Psoas muscle (tissue), 8 donors: Measurements from ENCODE around the gene ZMIZ1. TPM values are rescaled to one million over a fixed set of nuclear protein-coding genes. Genes with fewer than 3 reads are reported as not detected.
A peak's percentile ranks its signal among the peaks of the same experiment; 100 is the strongest.

ENCODE experiments used
- ATAC-seq, 4 donors: fragments of 200-7000 bp; cut with Tn5 transposase; one replicate each; pipeline ENCODE4 v1.9.1; 2020; ENCODE audit warnings: moderate library complexity in 3 of 4, mild to moderate bottlenecking in 2 of 4
- DNase-seq, 2 donors: peaks; one replicate each; pipeline ENCODE4 v3.0.0-alpha.2; 2020
- H3K27ac ChIP-seq: fragments of 200-600 bp; one replicate; pipeline ENCODE4 v1.8.0; 2022
- H3K27me3 ChIP-seq, 3 donors: fragments of 200-600 bp in 1 of 3; one replicate each; pipeline versions ENCODE4 v1.6.1 to v1.8.0; 2013 to 2022; ENCODE audit warnings: low read length in 2 of 3, mild to moderate bottlenecking in 2 of 3, moderate library complexity in 1 of 3; ENCODE audit not compliant: insufficient read depth in 3 of 3
- H3K36me3 ChIP-seq, 2 donors: fragments of 200-600 bp in 1 of 2; one replicate each; pipeline versions ENCODE4 v1.6.1 to v1.8.0; 2013 to 2022; ENCODE audit warnings: low read depth in 1 of 2, mild to moderate bottlenecking in 1 of 2, moderate library complexity in 1 of 2; ENCODE audit not compliant: insufficient read depth in 1 of 2
- H3K4me1 ChIP-seq: fragments of 200-600 bp; one replicate; pipeline ENCODE4 v1.8.0; 2022
- H3K4me3 ChIP-seq: fragments of 200-600 bp; one replicate; pipeline ENCODE4 v1.8.0; 2022; ENCODE audit warnings: mild to moderate bottlenecking
- H3K9me3 ChIP-seq: fragments of 200-600 bp; one replicate; pipeline ENCODE4 v1.8.0; 2022
- WGBS, 3 donors: extraction: QIAGEN DNeasy Blood & Tissue Kit; methylation state at CpG; one replicate each; pipeline versions ENCODE4 v1.1.6 to v1.1.7; 2013; 5-methylcytosine and 5-hydroxymethylcytosine counted together
- intact Hi-C, 2 donors: fragments of 100-400 bp; cut with DNase I; formaldehyde crosslinking; loops; one replicate each; pipeline versions ENCODE4 v1.11.0 to v1.14.2; 2022
- polyA plus RNA-seq, 3 donors: library from polyadenylated mRNA; stranded (reverse); fragments of 200-250 nt; gene quantifications; one replicate each; pipeline ENCODE4 v1.2.3, GENCODE V29; 2013
- total RNA-seq, 4 donors: library from RNA; stranded (reverse); fragmentation: NEBNext Ultra II Directional in 2 of 4; extraction: Animal tissue kit (Norgen Biotek cat#: 25700) in 2 of 4; gene quantifications; one replicate each; pipeline versions ENCODE4 v1.2.1 to v1.2.4, GENCODE V29; 2021 to 2023
- TF ChIP-seq, protein P1 (sequence below): fragments of 200-600 bp; IDR thresholded peaks from one replicate; pipeline ENCODE4 v1.8.0; 2022; ENCODE audit warnings: antibody characterized with exemption
- donor health status: healthy with polysubstance abuse.
- donor health status: DM: no; HTN: no; CAD: no; lungs with moderate emphysema.
- donor health status: Bipolar disorder and iron deficiency.
- donor health status: healthy.
- donor health status: DM: yes; HTN: yes; CAD: no.
- donor health status: DM: no; HTN: no; CAD: no.
- donor health status: DM: no; HTN: no; CAD: no.
- donor health status: DM: yes; HTN: yes; CAD: no.

ZMIZ1 gene
- total and polyA plus RNA-seq, 7 donors = 10.4 to 37.6 (median 30.0) TPM

DNA sequence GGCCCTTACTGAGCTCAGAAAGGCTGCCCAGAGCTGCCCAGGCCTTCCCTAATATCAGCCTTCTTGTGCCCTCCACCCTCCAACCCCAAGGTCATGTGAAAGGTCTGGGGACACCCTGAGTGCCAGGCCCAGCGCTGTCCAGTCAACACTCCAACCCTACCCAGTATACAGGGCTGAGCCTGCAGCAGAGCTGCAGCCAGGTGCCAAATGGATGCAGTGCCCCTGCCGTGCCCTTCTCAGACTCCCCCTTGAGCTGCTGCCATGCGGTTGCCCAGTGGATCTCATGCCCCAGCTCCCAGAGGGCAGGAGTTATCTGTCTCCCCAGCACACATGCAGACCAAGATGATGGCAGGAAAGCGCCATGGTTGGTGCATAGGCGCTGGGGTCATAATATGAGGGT lies 61.5 kb downstream of the ZMIZ1 start:
- DNase-seq (no peak), ATAC-seq (no peak)
- TF ChIP-seq, protein P1, sequence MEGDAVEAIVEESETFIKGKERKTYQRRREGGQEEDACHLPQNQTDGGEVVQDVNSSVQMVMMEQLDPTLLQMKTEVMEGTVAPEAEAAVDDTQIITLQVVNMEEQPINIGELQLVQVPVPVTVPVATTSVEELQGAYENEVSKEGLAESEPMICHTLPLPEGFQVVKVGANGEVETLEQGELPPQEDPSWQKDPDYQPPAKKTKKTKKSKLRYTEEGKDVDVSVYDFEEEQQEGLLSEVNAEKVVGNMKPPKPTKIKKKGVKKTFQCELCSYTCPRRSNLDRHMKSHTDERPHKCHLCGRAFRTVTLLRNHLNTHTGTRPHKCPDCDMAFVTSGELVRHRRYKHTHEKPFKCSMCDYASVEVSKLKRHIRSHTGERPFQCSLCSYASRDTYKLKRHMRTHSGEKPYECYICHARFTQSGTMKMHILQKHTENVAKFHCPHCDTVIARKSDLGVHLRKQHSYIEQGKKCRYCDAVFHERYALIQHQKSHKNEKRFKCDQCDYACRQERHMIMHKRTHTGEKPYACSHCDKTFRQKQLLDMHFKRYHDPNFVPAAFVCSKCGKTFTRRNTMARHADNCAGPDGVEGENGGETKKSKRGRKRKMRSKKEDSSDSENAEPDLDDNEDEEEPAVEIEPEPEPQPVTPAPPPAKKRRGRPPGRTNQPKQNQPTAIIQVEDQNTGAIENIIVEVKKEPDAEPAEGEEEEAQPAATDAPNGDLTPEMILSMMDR = no peak
- Histone ChIP-seq H3K27me3 (no peaks in the 10 kb centered on the region), H3K27ac (no peak overlapping the region), H3K4me1 (peaks cover 59% of the 10 kb centered on the region), H3K4me3 (no peak overlapping the region), H3K9me3 (no peaks in the 10 kb centered on the region), H3K36me3 (peaks cover 0 to 7% of the 10 kb centered on the region in 2 donors)
- intact Hi-C loops = no loop called here
- 76 to 90% (median 85%) methylated on average over 5 of the region's 5 CpGs for WGBS, 3 donors

DNA sequence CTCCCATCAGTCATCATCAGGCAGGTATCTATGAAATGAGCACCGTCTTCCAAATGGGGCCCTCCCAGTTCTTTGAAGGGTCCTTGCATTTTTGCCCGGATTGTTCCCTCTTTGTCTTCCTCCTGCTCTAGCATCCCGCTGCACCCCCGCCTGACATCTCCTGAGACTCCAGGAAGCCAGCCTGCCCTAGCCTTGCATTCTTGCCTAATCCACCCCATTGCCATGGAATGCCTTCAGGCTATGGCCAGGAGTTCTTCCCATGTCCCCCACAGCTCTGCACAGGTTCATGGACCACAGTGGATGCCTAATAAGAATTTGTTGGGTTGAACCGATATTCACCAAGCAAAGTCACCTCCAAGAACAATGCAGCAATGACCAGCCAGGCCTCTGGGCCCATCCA lies 62.1 kb downstream of the ZMIZ1 start:
- 91 to 95% (median 94%) methylated on average over 5 of the region's 5 CpGs for WGBS, 3 donors
- no peak for DNase-seq
- intact Hi-C loops = no loop called here

DNA sequence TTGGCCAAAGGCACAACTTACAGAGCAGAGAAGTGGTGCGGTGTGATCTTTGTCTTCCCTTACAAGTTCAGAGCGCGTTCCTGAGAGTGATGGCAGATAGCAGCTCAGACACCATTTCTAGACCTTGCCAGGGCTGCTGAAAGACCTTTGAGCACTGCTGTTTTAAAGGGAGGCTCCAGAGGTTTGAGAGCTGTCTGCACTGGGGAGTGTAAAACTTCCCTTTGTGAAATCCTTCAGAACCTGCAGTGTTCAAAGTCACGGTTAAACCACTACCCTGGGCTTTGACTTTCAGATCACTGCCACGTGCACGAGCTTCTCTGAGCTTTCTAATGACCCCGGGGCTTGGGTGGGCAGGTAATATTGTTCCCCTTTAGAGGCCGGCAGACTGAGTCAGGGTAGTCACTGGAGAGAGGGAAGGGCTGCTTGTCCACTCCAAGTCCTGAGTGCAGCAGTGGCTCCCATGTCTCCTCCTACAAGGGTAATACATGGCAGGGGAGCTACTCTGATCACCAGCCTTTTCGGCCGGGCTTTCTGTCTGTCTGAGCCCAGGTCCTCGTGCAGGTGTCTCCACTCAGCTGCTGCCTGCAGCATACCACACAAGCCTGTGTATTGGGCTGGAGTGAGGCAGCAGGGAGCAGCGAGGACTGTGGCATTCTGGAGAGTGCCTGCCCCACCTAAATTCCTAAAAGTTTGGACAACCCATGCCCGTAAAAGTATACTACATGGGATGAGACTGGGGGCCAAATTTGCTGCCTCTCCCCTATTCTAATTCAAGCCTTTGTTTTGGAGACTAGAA lies 63.3 kb downstream of the ZMIZ1 start:
- TF ChIP-seq, protein P1 = no peak
- Histone ChIP-seq H3K4me1 (peaks cover 61% of the 10 kb centered on the region), H3K27ac (no peak overlapping the region), H3K9me3 (no peaks in the 10 kb centered on the region), H3K27me3 (no peaks in the 10 kb centered on the region), H3K4me3 (no peak overlapping the region), H3K36me3 (peaks cover 0 to 1% of the 10 kb centered on the region in 2 donors)
- ATAC-seq (no peak), DNase-seq (no peak)
- 91 to 94% (median 92%) methylated on average over 13 of the region's 13 CpGs for WGBS, 3 donors
- intact Hi-C loops = no loop called here

More for the DNA sequence above, 62.1 kb downstream of the ZMIZ1 start:
- TF ChIP-seq, protein P1 = no peak
- Histone ChIP-seq H3K36me3 (peaks cover 0 to 5% of the 10 kb centered on the region in 2 donors), H3K9me3 (no peaks in the 10 kb centered on the region), H3K27me3 (no peaks in the 10 kb centered on the region), H3K4me3 (no peak overlapping the region), H3K27ac (no peak overlapping the region), H3K4me1 (peaks cover 60% of the 10 kb centered on the region)
- ATAC-seq = no peak

DNA sequence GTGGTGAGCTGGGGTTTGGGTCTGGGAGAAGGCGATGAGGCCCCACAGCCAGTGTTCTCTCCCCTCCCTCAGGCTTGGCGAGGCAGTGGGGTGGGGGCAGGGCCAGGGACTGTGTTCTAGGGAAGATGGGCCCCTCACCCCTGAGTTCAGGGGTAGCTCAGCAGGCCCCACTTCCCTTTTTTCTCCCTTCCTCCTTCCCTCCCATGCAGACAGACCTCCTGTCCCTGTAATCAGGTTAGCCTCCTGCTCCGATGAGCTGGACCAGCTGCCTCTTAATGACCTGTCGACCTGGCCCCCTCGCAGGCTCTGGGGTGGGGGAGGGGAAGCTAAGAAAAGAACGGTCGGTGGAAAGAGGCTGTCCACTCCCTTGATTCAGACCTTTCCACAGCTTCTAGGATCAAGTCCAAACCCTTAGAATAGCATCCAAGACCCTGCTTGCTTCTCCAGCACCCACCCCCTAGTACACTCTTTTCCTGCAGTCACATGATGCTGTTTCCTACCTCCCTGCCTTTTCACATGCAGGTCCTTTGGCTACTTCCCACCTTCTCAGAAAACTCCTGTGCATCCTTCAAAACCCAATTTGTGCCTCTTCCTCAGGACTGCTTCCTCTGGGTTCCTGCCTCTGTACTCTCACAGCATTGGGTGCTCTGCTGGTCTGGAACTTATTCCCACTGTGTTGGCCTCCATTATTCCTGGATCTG lies 64.1 kb downstream of the ZMIZ1 start:
- H3K27ac ChIP-seq = no peak overlapping the region
- no peaks in the 10 kb centered on the region for H3K9me3 ChIP-seq
- peak in 1 of 2 donors; percentile 51 for DNase-seq
- WGBS, 3 donors = 50 to 60% (median 56%) methylated on average over 7 of the region's 7 CpGs
- intact Hi-C loops = no loop called here
- peaks cover 61% of the 10 kb centered on the region for H3K4me1 ChIP-seq
- no peaks in the 10 kb centered on the region for H3K36me3 ChIP-seq
- no peak overlapping the region for H3K4me3 ChIP-seq
- no peak for ATAC-seq
- H3K27me3 ChIP-seq = no peaks in the 10 kb centered on the region
- TF ChIP-seq, protein P1 = no peak
